Activated CD4-positive, alpha-beta T cell treated with anti-CD3 and anti-CD28 coated beads for 4 hours (primary cell): ENCODE data around the gene SGF29.
"Not testable (repeated sequence)": the region's sequence is repeated elsewhere in the genome, so short reads cannot be mapped to it uniquely, and the experiment has no call there.

ENCODE experiments used
- DNase-seq, 2 donors: peaks; one replicate each; pipeline ENCODE4 v3.0.0-alpha.2; 2020

SGF29 gene

DNA sequence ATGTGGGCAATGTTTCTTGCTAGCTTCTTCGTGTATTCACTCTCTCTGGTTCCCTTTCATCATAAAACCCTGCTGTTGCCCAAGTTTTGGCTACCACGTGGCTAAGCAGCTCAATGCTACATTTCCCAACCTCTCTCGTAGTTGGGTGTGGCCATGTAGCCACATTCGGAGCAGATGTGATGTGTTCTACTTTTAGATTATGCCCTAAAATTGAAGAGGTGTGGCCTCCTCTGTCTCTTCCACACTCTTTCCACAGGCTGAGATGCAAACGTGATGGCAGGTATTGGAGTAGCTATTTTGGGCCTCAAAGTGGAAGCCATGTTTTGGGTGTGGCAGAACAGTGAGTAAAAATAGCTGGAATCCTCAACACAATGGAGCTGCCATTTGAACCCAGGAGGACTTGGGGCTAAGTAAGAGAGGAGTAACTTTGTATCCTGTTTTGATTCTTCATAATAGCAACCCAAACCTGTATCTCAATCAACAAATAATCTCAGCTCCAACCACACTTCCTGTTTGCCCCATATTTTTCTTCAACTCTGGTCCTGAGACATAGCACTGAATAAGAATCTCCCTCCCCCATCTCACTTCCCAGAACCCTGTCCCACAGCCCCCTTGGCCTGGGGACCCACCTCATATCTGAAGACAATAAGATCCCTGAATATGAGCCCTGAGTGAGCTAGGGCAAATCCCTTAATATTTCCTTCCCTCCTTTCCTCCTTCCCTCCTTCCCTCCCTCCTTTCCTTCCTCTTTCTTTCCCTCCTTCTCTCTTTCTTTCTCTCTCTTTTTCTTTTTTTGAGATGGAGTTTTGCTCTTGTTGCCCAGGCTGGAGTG is 19.0 kb upstream of the SGF29 start:
- no peak for DNase-seq

DNA sequence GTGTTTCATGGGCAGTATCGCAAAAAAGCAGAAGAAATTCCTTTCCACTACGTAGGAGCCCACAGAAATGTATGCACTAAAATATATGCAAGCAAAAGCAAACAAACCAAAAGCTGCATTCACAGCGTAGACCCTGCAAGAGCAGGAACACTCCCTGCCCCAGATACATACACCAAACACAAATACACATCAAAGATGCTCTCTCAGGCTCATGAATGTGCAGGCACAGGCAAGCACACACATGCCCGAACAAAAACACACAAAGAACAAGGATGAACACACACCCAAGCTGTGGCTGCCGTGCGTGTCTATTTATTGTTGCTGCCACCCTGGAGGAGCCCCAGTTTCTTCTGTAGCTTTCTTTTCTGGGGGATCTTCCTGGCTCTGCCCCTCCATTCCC is 16.6 kb upstream of the SGF29 start:
- DNase-seq, result no peak

DNA sequence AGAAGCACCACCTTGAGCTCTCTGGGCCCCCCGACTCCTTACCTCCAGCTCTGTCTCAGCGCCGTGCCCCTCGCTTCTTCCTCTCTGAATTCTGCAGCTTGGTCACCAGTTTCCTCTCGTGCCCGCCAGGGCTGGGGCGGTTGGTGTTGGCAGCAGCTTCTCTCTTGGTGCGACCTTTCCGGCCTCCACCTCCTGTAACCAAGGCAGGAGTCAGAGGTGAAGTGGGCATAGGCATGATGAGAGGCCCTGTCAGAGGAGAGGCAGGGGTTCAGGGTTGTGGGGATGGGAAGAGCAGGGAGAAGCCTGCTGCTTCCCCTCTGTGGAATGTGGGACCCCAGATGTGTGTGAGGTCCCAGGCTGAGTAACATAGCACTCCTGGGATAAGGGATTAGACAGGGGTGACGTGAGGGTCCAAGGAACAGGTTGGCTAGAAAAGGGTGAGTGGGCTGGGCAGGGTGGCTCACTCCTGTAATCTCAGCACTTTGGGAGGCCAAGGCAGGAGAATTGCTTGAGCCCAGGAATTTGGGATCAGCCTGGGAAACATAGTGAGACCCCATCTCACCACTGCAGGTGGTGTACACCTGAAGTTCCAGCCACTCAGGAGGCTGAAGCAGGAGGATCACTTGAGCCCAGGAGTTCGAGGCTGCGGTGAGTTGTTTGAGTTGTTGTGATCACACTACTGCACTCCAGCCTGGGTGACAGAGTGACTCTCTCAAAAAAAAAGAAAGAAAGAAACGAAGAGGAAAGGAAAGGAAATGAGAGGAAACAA is 15.6 kb upstream of the SGF29 start:
- no peak for DNase-seq

DNA sequence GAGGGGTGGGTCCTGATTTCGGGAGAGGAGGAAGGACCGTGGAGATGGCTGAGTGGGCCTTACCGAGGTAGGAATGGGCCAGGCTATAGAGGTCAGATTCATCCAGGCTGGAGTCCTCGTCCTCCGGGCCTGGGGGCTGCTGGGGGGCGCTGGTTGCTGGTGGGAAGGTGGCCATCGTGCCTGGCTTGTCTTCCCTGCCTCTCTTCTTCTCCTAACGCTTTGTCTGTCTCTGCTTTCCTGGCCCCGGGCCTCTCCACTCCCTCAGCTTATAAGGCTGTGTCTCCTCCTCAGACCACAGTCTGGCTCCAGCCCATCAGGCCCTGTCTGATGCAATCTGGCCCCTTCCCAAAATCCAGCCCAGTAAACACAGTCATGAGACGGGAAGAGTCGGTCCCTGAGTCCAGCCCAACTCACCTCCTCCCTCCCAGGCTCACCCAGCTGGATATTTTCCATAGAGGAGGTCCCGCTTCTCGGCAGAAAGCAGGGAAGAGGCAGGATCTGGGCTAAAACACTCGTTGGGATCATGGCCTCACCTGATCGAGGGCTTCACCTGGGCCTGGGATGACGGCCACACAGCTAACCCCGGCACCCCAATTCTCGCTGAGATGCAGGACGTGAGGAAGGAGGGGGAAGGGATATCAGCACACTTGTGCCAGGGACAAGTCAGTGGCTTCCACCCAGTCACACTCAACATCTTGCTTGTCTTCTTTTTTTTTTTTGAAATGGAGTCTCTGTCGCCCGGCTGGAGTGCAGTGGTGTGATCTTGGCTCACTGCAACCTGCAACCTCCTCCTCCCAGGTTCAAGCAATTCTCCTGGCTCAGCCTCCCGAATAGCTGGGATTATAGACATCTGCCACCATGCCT is 14.8 kb upstream of the SGF29 start, which contains the start of gene NUPR1:
Gene NUPR1, minus strand, starts transcription at position 242 of the 864 bp plus-strand sequence. Its CDS starts 67 bp downstream, at position 175.
- no peak for DNase-seq

DNA sequence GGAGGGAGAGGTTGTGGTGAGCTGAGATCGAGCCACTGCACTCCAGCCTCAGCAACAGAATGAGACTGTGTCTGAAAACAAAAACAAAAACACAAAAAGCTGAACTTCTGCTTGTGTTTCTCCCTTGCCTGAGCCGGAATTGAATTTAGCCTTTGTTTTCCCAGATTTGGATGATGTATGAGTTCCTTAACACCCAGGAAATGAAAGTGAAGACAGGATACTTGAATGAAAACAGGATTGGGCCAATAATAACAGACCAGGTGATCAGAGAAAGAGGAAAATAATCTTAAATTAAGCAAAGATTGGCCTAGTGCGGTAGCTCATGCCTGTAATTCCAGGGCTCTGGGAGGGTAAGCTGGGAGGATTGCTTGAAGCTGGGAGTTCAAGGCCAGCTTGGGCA is 13.4 kb upstream of the SGF29 start:
- DNase-seq, result no peak

DNA sequence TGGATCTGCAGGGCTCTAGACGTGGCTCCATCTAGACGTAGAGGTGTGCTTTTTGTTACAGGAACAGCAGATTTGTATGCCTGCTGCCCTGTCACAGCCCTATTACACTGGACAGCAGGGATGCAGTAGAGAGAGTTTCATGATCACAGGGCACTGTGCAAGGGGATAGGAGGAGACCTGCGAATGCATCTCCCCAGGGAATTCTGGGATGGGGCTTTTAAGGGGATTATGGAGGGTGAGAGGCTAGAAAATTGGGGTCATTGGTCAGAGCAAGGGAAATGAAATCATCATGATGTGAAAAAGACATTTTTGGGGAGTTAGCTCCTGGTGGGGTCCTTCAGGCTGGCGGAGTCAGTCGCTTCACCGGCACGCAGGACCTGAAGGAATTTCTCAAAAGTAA is 11.1 kb upstream of the SGF29 start:
- no peak for DNase-seq

DNA sequence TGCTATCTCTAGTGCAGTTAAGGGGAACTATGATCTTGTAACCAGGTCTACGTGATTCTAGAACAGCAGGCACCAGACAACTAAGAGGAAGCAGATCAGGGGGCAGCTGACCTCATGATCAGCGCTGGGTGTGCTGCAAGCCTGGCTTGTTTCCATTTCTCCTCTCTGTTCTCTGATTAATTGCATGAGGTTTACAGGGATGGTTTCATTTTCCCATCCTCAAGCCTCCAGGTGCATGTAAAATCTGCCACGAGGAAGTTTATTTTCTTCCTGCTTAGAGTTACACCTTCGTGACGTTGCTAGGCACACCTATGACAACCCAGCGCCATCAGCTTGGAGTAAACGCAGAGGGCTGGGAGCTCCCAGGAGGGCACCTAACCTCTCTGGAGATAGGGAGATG is 10.6 kb upstream of the SGF29 start:
- no peak for DNase-seq

DNA sequence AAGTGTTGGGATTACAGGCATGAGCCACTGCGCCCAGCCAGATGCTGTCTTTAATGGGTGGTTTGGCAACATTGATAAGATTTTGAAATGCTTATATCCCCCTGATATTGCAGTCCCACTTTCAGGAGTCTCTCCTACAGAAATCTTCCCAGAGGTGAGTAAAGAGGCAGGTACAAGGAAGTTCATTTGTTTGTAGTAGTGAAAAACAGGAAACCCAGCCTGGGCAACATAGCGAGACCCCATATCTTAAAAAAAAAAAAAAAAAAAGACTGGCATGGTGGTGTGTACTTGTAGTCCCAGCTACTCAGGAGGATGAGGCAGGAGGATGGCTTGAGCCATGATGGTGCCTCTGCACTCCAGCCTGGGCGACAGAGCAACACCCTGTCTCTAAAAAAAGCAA is 8.7 kb upstream of the SGF29 start:
- DNase-seq, result no peak

DNA sequence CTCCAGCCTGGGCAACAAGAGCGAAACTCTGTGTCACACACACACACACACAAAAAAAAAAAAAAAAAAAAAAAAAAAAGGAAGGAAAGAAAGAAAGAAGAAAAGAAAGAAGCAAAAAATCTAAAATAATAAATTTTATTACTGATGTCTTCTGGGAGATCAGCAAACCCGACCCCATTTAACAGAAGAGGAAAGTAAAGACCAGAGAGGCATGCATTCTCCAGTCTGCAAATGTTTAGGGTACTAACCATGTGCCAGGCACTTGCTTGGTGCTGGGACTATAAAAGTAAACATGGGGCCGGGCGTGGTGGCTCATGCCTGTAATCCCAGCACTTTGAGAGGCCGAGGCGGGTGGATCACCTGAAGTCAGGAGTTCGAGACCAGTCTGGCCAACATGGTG is 7.8 kb upstream of the SGF29 start:
- not testable (repeated sequence) for DNase-seq

DNA sequence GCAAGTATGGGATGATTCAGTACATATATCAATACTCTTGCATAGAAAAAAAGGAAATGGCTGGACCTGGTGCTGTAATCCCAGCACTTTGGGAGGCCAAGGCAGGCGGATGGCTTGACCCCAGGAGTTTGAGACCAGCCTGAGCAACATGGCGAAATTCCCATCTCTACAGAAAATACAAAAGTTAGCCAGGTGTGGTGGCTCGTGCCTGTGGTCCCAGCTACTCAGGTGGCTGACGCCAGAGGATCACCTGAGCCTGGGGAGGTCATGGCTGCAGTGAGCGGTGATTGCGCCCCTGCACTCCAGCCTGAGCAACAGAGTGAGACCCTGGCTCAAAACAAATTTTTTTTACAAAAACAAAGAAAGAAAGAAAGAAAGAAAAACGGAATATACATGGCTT is 7.1 kb upstream of the SGF29 start:
- no peak for DNase-seq

DNA sequence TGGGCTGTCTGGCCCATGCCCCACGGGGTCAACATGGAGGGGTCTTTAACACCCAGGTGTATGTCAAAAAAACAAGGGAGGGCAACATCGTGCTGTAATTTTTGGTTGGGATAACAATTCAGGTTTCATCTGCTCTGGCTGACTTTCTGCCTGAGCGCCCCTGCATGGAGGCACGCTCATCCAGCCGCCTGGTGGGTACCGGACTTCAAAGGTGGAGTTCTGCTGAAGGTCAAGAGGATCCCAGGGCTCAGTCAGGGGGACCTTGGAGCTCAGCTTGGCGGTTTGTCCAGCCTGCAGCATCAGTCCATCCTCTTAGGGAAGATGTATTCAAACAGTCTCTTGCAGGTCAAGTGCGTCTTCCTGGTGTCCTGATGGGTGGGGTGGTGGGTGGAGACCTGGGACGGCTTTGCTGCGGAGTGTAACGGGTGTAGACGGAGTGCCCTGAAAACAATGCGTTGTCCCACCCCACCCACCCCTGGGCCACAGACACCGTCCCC is 5.4 kb upstream of the SGF29 start:
- no peak for DNase-seq

DNA sequence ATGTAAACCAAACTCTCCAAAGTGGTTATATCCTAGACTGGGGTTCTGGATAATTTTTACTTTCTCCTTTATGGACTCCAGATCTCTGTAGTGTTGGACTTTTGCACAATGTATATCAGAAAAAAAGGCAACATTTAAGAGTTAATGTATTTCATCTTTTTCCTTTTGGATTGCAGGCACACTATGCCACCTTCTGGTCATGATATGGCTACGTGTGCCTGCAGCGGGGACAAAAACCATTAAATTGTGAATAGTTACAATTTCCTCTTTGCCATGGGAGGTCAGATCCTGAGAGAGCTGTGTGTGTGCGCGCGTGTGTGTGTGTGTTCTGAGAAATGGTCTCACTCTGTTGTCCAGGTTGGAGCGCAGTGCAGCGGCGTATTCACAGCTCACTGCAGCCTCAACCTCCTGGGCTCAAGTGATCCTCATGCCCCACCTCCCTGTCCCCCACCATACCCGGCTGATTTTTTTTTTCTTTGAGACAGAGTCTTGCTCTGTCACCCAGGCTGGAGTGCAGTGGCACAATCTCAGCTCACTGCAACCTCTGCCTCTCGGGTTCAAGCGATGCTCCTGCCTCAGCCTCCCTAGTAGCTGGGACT is 4.3 kb upstream of the SGF29 start:
- no peak for DNase-seq

DNA sequence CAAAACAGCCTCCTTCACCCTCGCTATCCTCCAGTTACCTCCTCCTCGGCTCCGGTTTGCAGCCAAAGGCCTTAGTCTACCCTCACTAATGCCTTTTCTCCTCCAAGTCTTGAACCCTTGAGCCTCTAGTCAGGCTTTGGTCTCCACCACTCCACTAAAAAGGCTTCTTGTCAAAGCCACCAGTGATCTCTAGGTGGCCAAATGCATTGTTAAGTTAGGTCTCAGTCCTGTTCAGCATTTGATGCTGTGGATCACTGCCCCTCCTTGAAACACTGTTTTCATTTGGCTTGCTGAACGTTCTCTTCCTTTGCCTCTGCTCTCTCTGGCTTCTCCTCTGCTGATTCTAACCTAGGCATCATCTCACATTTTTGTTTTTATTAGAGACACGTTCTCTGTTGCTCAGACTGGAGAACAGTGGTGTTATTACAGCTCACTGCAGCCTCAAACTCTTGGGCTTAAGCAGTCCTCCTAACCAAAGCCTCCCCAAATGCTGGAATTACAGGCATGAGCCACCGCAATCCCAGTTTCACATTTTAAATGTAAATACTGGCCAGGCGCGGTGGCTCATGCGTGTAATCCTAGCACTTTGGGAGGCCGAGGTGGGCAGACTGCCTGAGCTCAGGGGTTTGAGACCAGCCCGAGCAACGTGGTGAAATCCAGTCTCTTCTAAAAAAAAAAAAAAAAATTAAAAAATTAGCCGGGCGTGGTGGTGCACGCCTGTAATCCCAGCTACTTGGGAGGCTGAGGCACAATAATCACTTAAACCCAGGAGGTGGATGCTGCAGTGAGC is 1.1 kb downstream of the SGF29 start:
- no peak for DNase-seq

DNA sequence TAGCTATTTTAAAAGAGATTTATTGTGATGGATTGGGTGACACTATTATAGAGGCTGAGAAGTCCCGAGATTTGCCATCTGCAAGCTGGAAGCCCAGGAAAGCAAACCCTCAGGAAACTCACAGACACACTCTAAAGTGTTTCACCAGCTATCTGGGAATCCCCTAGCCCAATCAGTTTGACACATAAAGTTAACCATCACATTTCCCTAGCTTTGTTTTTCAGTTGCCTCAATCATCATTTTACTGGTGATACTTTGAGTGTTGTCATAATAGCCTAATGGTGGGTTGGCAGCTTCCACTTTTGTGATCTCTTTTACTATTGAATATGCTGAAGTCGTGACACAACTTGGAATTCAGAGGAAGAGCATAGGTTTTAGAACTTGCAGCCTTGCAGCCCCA is 1.8 kb downstream of the SGF29 start:
- no peak for DNase-seq

DNA sequence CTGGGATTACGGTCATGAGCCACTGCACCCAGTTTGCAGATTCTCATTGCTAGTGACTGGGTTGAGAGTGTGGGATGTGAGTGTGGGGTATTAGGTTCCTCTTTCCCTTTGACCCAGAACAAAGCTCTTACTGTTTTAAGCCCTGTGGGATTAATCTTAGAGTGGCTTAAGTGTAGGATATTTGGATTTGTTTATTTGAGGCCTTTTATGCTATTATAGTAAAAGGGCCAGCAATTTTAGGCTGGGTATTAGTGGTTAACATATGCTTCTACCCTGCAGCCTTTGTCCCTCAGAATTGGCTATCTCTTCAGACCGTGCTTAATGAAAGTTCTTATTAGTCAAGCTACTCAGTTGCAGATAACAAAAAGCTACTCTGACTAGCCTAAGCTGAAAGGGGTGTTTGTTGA is 3.2 kb downstream of the SGF29 start:
- DNase-seq, result no peak

DNA sequence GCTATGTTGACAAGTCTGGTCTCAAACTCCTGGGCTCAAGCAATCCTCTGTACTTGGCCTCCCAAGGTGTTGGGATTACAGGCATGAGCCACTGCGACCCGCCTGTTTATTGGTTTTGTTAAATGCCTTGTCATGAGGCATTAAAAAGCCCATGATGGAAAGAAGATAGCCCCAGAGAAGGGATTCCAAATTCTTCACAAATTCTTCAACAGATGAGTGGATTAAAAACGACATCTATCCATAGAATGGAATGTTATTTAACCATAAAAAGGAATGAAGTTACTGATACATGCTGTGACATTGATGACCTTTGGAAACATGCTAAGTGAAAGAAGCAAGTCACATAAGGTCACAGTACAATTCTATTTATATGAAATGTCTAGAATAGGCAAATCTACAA is 4.7 kb downstream of the SGF29 start:
- DNase-seq, result no peak

DNA sequence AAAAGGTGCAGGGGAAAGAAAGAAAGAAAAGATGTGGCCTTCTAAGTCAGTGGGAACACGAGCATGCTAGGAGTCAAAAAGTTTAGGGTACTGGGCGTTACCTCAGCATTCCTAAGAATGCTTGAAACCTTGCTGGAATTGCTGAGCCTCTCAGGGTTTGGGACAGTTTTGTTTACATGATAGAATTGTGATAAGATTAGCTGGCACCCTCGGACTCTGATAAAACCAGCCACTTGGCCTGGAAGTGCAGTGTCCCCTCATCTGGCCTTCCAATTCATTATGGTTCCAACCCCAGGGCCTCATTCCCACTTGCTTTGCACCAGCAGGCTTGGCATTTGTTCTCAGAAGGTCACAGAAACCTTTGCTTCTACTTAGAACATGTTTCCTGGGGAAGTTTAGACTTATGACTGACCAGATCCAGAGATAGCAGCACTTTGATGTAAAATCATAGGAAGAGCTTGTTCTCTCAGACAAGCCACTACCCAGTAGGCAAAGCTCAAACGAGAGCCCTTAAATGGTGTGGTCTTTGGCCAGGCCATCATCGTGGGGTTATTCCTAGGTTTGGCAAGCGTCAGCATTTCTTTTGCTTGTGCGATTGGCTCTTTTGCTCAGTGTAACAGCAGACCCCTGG is 8.0 kb downstream of the SGF29 start:
- DNase-seq, result no peak

DNA sequence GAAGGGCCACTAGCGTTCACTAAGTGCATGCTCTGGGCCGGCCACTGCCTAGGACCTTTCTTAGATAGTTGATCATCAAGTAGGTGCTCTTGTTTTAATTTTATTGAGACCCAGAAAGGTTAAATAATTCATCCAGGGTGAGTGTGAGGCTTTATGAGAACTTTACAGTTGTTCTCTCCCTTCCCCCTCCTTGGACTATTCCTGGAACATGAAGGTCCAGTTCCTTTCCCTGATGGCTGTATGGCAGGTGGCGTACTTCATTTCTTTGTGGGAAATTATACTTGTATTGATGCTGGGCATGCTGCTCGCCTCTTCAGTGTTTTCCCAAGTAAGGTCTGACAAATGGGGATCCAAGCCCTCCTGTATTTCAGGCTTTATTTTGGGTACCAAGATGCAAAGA is 8.5 kb downstream of the SGF29 start:
- no peak for DNase-seq

DNA sequence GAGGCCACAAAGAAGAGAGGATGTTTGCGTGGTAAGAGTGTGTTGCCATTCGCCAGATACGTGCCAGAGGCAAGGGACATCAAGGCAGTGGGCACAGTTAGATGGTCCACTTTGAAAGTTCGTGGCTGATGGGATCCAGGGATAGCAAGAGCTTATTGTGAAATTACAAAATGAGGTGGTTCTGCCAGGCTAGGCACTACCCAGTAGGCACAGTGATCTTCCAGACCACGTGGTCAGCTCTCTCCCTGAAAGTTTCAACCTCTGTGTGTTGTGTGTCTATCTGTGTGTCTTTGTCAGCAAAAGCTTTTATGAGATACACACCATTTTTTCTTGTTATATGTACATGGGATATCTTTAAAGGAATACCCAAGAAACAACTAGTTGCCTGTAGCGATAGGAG is 9.5 kb downstream of the SGF29 start:
- no peak for DNase-seq

DNA sequence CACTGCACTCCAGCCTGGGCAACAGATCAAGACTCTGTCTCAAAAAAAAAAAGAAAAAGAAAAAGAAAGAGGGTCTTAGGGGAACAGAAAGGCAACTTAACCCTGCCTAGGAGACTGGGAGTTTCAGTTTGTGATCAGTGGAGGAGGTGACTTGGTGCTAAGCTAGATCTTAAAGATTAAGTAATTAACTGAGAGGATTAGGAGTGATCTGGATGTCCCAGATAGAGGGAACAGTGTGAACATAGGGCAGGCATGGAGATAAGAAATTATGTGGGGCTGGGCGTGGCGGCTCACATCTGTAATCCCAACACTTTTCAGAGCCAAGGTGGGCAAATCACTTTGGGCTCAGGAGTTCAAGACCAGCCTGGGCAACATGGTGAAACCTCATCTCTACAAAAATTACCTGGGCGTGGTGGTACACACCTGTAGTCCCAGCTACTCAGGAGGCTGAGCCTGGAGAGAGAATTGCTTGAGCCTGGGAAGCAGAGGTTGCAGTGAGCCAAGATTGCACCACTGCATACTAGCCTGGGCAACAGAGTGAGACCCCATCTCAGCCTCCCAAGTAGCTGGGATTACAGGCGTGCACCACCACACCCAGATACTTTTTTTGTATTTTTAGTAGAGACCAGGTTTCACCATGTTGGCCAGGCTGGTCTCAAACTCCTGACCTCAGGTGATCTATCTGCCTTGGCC is 12.7 kb downstream of the SGF29 start:
- not testable (repeated sequence) for DNase-seq

DNA sequence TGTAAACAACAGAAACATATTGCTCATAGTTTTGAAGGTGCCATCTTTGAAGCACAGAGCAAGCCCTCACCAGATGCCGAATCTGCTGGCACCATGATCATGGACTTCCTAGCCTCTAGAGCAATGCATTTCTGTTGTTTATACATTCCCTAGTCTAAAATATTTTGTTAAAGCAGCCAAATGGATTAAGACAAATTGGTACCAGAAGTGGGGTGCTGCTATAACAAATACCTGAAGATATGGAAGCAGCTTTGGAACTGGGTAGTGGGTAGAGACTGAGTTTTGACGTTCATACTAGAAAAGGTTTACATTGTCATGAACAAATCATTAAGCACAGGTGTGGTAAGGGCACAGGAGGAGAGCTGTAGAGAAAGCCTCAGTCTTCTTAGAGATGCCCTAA is 13.6 kb downstream of the SGF29 start:
- DNase-seq, result no peak
